Neural cell (in vitro differentiated cells): Measurements from ENCODE around the gene SLC37A1. TPM values are rescaled to one million over a fixed set of nuclear protein-coding genes. Genes with fewer than 3 reads are reported as not detected.

Source experiments
- H2AFZ ChIP-seq: fragments of 200-600, 300-800 bp; sonication (generic), shearing (Covaris generic); 2 replicates; pipeline ENCODE4 v1.6.0; 2014; ENCODE audit warnings: low read depth, mild to moderate bottlenecking, antibody characterized with exemption, low read length, moderate library complexity
- H3F3A ChIP-seq: fragments of 200-600 bp; shearing (Covaris generic); 2 replicates; pipeline ENCODE4 v1.6.1; 2016; ENCODE audit warnings: mild to moderate bottlenecking, moderate library complexity, mixed read lengths, antibody characterized with exemption, low read length; ENCODE audit not compliant: insufficient read depth, poor library complexity, severe bottlenecking
- H3K27ac ChIP-seq: fragments of 200-600, 300-800 bp; sonication (generic), shearing (Covaris generic); 2 replicates; pipeline ENCODE4 v1.5.1; 2014; ENCODE audit warnings: mild to moderate bottlenecking, low read length, moderate library complexity
- H3K27me3 ChIP-seq: fragments of 300-800, 200-600 bp; sonication (generic), shearing (Covaris generic); 2 replicates; pipeline ENCODE4 v1.6.0; 2014; ENCODE audit warnings: mild to moderate bottlenecking, low read depth, low read length, moderate library complexity; ENCODE audit not compliant: insufficient read depth
- H3K36me3 ChIP-seq: fragments of 300-800, 200-600 bp; sonication (generic), shearing (Covaris generic); 2 replicates; pipeline ENCODE4 v1.5.1; 2014; ENCODE audit warnings: mild to moderate bottlenecking, antibody characterized with exemption, low read length, moderate library complexity; ENCODE audit not compliant: insufficient read depth
- H3K4me2 ChIP-seq: fragments of 300-800, 200-600 bp; sonication (generic), shearing (Covaris generic); 2 replicates; pipeline ENCODE4 v1.6.0; 2014; ENCODE audit warnings: mild to moderate bottlenecking, low read length
- H3K4me3 ChIP-seq: fragments of 300-800, 200-600 bp; sonication (generic), shearing (Covaris generic); 2 replicates; pipeline ENCODE4 v1.5.1; 2014; ENCODE audit warnings: mild to moderate bottlenecking, low read length, moderate library complexity
- H3K79me2 ChIP-seq: fragments of 200-600 bp; shearing (Covaris generic); replicated peaks from 2 replicates; pipeline ENCODE4 v1.6.0; 2014; ENCODE audit warnings: mild to moderate bottlenecking, low read length, moderate library complexity; ENCODE audit not compliant: insufficient read depth
- H3K9ac ChIP-seq: fragments of 300-800, 200-600 bp; sonication (generic), shearing (Covaris generic); 2 replicates; pipeline ENCODE4 v1.6.1; 2016; ENCODE audit warnings: mild to moderate bottlenecking, low read length, mixed read lengths
- H3K9me2 ChIP-seq: fragments of 200-600 bp; shearing (Covaris generic); 2 replicates; pipeline ENCODE4 v1.6.1; 2016; ENCODE audit warnings: mild to moderate bottlenecking, low read length, mixed read lengths; ENCODE audit not compliant: insufficient read depth
- H3K9me3 ChIP-seq: fragments of 200-600, 300-800 bp; sonication (generic), shearing (Covaris generic); 2 replicates; pipeline ENCODE4 v1.6.1; 2016; ENCODE audit warnings: mild to moderate bottlenecking, mixed run types, low read length, moderate library complexity, mixed read lengths
- H4K20me1 ChIP-seq: fragments of 200-600 bp; shearing (Covaris generic); 2 replicates; pipeline ENCODE4 v1.6.1; 2016; ENCODE audit warnings: mild to moderate bottlenecking, mixed run types; ENCODE audit not compliant: insufficient read depth
- CTCF ChIP-seq: fragments of 450-650 bp; IDR thresholded peaks from 2 replicates; pipeline ENCODE4 v1.5.1; 2014; ENCODE audit warnings: antibody characterized with exemption, mild to moderate bottlenecking, moderate library complexity; ENCODE audit not compliant: poor library complexity, severe bottlenecking
- EP300 ChIP-seq: fragments of 450-650 bp; conservative IDR thresholded peaks from 2 replicates; pipeline ENCODE4 v1.6.1; 2014; ENCODE audit warnings: antibody characterized with exemption, mild to moderate bottlenecking, moderate library complexity; ENCODE audit not compliant: poor library complexity, severe bottlenecking
- EZH2 ChIP-seq: fragments of 200-600, 300-800 bp; shearing (Covaris generic), sonication (generic); IDR thresholded peaks from 2 replicates; pipeline ENCODE4 v1.6.1; 2014; ENCODE audit warnings: antibody characterized with exemption, low read length, borderline replicate concordance, mild to moderate bottlenecking; ENCODE audit not compliant: insufficient read depth, poor library complexity, severe bottlenecking
- MXI1 ChIP-seq: fragments of 450-650 bp; conservative IDR thresholded peaks from 2 replicates; pipeline ENCODE4 v1.6.1; 2014; ENCODE audit warnings: antibody characterized with exemption, mild to moderate bottlenecking; ENCODE audit not compliant: poor library complexity, severe bottlenecking
- POLR2AphosphoS5 ChIP-seq: IDR thresholded peaks from 2 replicates; pipeline ENCODE4 v1.6.1; 2012
- RAD21 ChIP-seq: fragments of 450-650 bp; conservative IDR thresholded peaks from 2 replicates; pipeline ENCODE4 v1.6.1; 2014; ENCODE audit warnings: antibody characterized with exemption, mild to moderate bottlenecking, moderate library complexity
- REST ChIP-seq: IDR thresholded peaks from 2 replicates; pipeline ENCODE4 v1.6.1; 2012; ENCODE audit warnings: borderline replicate concordance
- SMC3 ChIP-seq: fragments of 450-650 bp; conservative IDR thresholded peaks from 2 replicates; pipeline ENCODE4 v1.6.1; 2014; ENCODE audit warnings: antibody characterized with exemption, mild to moderate bottlenecking, moderate library complexity; ENCODE audit not compliant: poor library complexity
- TAF1 ChIP-seq: IDR thresholded peaks from 2 replicates; pipeline ENCODE4 v1.6.1; 2012; ENCODE audit warnings: low read depth
- polyA plus RNA-seq: library from polyadenylated mRNA; depleted of rRNA; stranded (reverse); fragments of >200 nt; gene quantifications from 2 replicates; pipeline ENCODE4 v1.2.3, GENCODE V29; 2014

SLC37A1 gene
- polyA plus RNA-seq, 1 donor from 2014 or later, result 60.7 TPM

GRCh38 chr21:42500225-42500624 is 13.4 kb upstream of the SLC37A1 start:
- Histone ChIP-seq H3K36me3 (no peaks in the 10 kb centered on the region), H3K27me3 (no peaks in the 10 kb centered on the region), H3K27ac (peak overlapping the region; percentile 67), H3K79me2 (no peaks in the 10 kb centered on the region), H3F3A (no peaks in the 10 kb centered on the region), H3K9me3 (no peaks in the 10 kb centered on the region), H2AFZ (no peak overlapping the region), H3K4me2 (peak overlapping the region; percentile 10), H3K9ac (no peak overlapping the region), H3K4me3 (no peak overlapping the region), H4K20me1 (no peaks in the 10 kb centered on the region), H3K9me2 (no peaks in the 10 kb centered on the region)
- TF ChIP-seq REST (no peak), TAF1 (no peak), RAD21 (no peak), MXI1 (no peak), CTCF (no peak), POLR2AphosphoS5 (no peak), SMC3 (no peak), EP300 (no peak), EZH2 (no peak)

- Histone ChIP-seq H3K36me3 (no peaks in the 10 kb centered on the region), H3K9me2 (no peaks in the 10 kb centered on the region), H3F3A (no peaks in the 10 kb centered on the region), H2AFZ (no peak overlapping the region), H3K9ac (no peak overlapping the region), H3K4me3 (no peak overlapping the region), H3K9me3 (no peaks in the 10 kb centered on the region), H3K27me3 (no peaks in the 10 kb centered on the region), H3K79me2 (no peaks in the 10 kb centered on the region), H4K20me1 (no peaks in the 10 kb centered on the region), H3K27ac (peak overlapping the region; percentile 67), H3K4me2 (no peak overlapping the region)
- TF ChIP-seq POLR2AphosphoS5 (no peak), EP300 (no peak), CTCF (no peak), REST (no peak), SMC3 (no peak), EZH2 (no peak), RAD21 (no peak), TAF1 (no peak), MXI1 (no peak)
Observed at GRCh38 chr21:42500736-42501135, 12.9 kb upstream of the SLC37A1 start.
